ENCODE measurements around the gene GPRC5C. TPM values are rescaled to one million over a fixed set of nuclear protein-coding genes. Genes with fewer than 3 reads are reported as not detected.

Gene GPRC5C
- total and polyA plus RNA-seq, 2 of the 8 experiments (the other 6 are each of a cell fraction or from before 2014, with no cell fraction given) = 18.3 to 55.8 TPM

GRCh38 chr17:74385201-74385600, 46.7 kb upstream of the GPRC5C start (continued):
- TF ChIP-seq EZH2 (IDR thresholded peaks at IDR 0.05; ENCODE audit: low read depth, low read length, severe bottlenecking) = no peak
